DMS79 (cell line): ENCODE measurements around the gene NRIP3.

ENCODE experiments used
- DNase-seq: peaks from one replicate; lab custom pipeline; 2025; lab: John Stamatoyannopoulos, UW

NRIP3 gene

GRCh38 chr11:9003573-9004182 is at the start of gene NRIP3:
NRIP3 (minus strand) TSS chr11:9004001; CDS start chr11:9003935, 66 bp downstream.
- peak; percentile 26 for DNase-seq

GRCh38 chr11:9052316-9052715 is 48.5 kb upstream of the NRIP3 start:
- DNase-seq = no peak

GRCh38 chr11:9049959-9050358 is 46.2 kb upstream of the NRIP3 start:
- DNase-seq = no peak

GRCh38 chr11:9047964-9048523 is 44.2 kb upstream of the NRIP3 start:
- DNase-seq = peak; percentile 27

- no peak for DNase-seq
These were observed 42.7 kb upstream of the NRIP3 start for GRCh38 chr11:9046481-9046880.

GRCh38 chr11:9042488-9042887 is 38.7 kb upstream of the NRIP3 start:
- no peak for DNase-seq

- no peak for DNase-seq
These were observed 37.9 kb upstream of the NRIP3 start for GRCh38 chr11:9041747-9042146.

- no peak for DNase-seq
These were observed 36.6 kb upstream of the NRIP3 start for GRCh38 chr11:9040410-9040809.

- no peak for DNase-seq
These were observed 36.1 kb upstream of the NRIP3 start for GRCh38 chr11:9039863-9040262.

GRCh38 chr11:9039198-9039597 is 35.4 kb upstream of the NRIP3 start:
- DNase-seq = no peak

- DNase-seq = no peak
These were observed 34.7 kb upstream of the NRIP3 start for GRCh38 chr11:9038541-9038940.

GRCh38 chr11:9037963-9038362 is 34.2 kb upstream of the NRIP3 start:
- no peak for DNase-seq

- no peak for DNase-seq
These were observed 33.4 kb upstream of the NRIP3 start for GRCh38 chr11:9037046-9037780.

- no peak for DNase-seq
These were observed 26.8 kb upstream of the NRIP3 start for GRCh38 chr11:9030601-9031000.

- DNase-seq = no peak
These were observed 25.6 kb upstream of the NRIP3 start for GRCh38 chr11:9029422-9029821.

GRCh38 chr11:9028581-9028980 is 24.8 kb upstream of the NRIP3 start:
- no peak for DNase-seq

- DNase-seq = no peak
These were observed 21.5 kb upstream of the NRIP3 start for GRCh38 chr11:9025101-9025850.

GRCh38 chr11:9022961-9023680 is 19.3 kb upstream of the NRIP3 start:
- no peak for DNase-seq

GRCh38 chr11:9020916-9021315 is 17.1 kb upstream of the NRIP3 start:
- DNase-seq = no peak

- no peak for DNase-seq
These were observed 16.1 kb upstream of the NRIP3 start for GRCh38 chr11:9019861-9020260.

GRCh38 chr11:9017773-9018172 is 14.0 kb upstream of the NRIP3 start:
- DNase-seq = no peak
